ENCODE data around the gene KCNRG.

KCNRG gene

DNA sequence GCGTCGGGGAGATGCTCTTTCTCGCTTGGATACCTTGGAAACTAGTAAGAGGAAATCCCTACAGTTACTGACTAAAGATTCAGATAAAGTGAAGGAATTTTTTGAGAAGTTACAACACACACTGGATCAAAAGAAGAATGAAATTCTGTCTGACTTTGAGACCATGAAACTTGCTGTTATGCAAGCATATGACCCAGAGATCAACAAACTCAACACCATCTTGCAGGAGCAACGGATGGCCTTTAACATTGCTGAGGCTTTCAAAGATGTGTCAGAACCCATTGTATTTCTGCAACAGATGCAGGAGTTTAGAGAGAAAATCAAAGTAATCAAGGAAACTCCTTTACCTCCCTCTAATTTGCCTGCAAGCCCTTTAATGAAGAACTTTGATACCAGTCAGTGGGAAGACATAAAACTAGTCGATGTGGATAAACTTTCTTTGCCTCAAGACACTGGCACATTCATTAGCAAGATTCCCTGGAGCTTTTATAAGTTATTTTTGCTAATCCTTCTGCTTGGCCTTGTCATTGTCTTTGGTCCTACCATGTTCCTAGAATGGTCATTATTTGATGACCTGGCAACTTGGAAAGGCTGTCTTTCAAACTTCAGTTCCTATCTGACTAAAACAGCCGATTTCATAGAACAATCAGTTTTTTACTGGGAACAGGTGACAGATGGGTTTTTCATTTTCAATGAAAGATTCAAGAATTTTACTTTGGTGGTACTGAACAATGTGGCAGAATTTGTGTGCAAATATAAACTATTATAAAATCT is 2.7 kb upstream of the KCNRG start:
- no peak overlapping the region for H3K4me3 ChIP-seq (ENCODE audit: low read depth, low read length)
- TF ChIP-seq, protein P1, sequence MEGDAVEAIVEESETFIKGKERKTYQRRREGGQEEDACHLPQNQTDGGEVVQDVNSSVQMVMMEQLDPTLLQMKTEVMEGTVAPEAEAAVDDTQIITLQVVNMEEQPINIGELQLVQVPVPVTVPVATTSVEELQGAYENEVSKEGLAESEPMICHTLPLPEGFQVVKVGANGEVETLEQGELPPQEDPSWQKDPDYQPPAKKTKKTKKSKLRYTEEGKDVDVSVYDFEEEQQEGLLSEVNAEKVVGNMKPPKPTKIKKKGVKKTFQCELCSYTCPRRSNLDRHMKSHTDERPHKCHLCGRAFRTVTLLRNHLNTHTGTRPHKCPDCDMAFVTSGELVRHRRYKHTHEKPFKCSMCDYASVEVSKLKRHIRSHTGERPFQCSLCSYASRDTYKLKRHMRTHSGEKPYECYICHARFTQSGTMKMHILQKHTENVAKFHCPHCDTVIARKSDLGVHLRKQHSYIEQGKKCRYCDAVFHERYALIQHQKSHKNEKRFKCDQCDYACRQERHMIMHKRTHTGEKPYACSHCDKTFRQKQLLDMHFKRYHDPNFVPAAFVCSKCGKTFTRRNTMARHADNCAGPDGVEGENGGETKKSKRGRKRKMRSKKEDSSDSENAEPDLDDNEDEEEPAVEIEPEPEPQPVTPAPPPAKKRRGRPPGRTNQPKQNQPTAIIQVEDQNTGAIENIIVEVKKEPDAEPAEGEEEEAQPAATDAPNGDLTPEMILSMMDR (IDR thresholded peaks at IDR 0.05; ENCODE audit: low read depth, low read length) = no peak

GRCh38 chr13:50014386-50014785 is 858 bp upstream of the KCNRG start:
- TF ChIP-seq, protein P1 (IDR thresholded peaks at IDR 0.05; ENCODE audit: low read depth, low read length) = no peak
- H3K4me3 ChIP-seq (ENCODE audit: low read depth, low read length) = no peak overlapping the region

- TF ChIP-seq, protein P1 (IDR thresholded peaks at IDR 0.05; ENCODE audit: low read depth, low read length) = no peak
Measured at GRCh38 chr13:50015750-50016149, 506 bp downstream of the KCNRG start.

DNA sequence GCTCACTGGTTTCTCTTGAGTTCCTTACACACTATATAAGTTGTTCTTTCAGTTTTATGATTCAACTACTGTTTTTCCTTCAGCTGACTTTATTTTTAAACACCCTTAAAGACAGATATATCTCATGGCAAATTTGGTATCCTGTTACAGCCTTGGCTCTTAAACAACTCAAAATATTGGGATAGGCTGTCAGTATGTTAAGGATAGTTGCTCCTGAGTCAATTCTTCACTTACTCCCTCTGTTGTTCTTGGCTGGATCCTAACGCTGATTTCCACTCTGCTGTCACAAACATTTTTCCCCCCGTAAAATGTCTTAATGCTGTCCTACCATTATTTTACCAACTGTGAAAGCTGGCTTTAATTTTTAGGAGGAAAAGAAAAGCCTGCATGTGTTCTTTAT is 1.2 kb downstream of the KCNRG start:
- TF ChIP-seq, protein P1 (IDR thresholded peaks at IDR 0.05; ENCODE audit: low read depth, low read length) = no peak

More at GRCh38 chr13:50015750-50016149, 506 bp downstream of the KCNRG start:
- no peak overlapping the region for H3K4me3 ChIP-seq (ENCODE audit: low read depth, low read length)

DNA sequence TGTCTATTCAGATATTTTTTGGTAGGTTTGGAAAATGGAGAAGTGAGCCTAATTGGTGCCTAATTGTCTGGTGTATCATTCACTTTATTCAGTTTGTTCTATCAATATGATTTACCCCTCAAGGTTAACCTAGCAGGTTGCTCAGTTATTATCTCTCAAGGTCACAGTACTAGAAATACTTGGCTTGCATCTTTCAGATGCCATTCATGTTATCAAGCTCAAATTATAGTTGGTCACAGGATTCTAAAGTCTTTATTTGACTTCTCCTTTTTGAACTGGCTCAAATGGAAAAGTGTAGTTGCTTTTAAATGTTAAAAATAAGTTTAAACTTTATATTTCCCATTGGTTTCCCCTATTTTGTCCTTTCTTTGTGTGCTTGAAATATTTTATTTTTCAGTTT is 2.6 kb downstream of the KCNRG start:
- no peak overlapping the region for H3K4me3 ChIP-seq (ENCODE audit: low read depth, low read length)
- TF ChIP-seq, protein P1 (IDR thresholded peaks at IDR 0.05; ENCODE audit: low read depth, low read length) = no peak

More for the DNA sequence above, 1.2 kb downstream of the KCNRG start:
- no peak overlapping the region for H3K4me3 ChIP-seq (ENCODE audit: low read depth, low read length)

- no peak overlapping the region for H3K4me3 ChIP-seq (ENCODE audit: low read depth, low read length)
- TF ChIP-seq, protein P1 (IDR thresholded peaks at IDR 0.05; ENCODE audit: low read depth, low read length) = no peak
Measured at GRCh38 chr13:50025436-50025835, 10.2 kb downstream of the KCNRG start.

DNA sequence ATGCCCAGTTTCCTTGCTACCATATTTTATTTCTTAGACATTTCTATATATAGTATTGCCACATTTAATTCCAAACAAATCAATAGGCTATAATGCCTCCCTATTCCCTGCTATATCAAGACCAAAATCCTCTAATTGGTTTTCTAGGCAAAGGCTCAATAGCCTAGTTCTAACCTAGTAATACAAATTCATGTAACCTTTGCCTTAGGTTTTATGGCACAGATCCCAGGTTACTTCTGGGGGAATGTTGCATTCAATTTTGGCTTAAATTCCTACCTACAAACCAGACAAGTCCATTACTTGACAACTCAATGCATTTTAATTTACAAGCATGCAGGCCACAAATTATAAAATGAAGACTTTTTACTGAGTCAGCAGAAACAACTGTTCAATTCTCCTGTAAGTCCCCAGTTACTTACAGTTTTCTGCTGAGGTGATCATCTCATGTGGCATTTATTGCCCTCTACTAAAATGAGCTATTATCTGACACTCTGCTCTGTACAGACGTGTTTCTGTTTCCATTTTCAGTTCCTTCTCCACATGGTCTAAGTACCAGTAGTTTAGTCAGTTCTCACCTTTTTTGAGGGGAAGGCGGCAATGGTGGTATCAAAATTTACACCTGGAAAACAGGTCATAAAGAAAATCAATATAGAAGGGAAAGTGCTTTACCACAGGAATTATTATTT is 11.7 kb downstream of the KCNRG start:
- TF ChIP-seq, protein P1 (IDR thresholded peaks at IDR 0.05; ENCODE audit: low read depth, low read length) = no peak
- H3K4me3 ChIP-seq (ENCODE audit: low read depth, low read length) = no peak overlapping the region

Data from WI38 (cell line).